HG02678 (cell line): Measurements from ENCODE around the gene RNF213.
"Not testable (repeated sequence)": the region's sequence is repeated elsewhere in the genome, so short reads cannot be mapped to it uniquely, and the experiment has no call there.

Experiments used
- ATAC-seq: cut with Tn5 transposase; IDR thresholded peaks from one replicate; pipeline ENCODE4 v1.9.1; 2021; ENCODE audit warnings: mild to moderate bottlenecking, moderate library complexity; ENCODE audit not compliant: unreplicated experiment

RNF213 gene

DNA sequence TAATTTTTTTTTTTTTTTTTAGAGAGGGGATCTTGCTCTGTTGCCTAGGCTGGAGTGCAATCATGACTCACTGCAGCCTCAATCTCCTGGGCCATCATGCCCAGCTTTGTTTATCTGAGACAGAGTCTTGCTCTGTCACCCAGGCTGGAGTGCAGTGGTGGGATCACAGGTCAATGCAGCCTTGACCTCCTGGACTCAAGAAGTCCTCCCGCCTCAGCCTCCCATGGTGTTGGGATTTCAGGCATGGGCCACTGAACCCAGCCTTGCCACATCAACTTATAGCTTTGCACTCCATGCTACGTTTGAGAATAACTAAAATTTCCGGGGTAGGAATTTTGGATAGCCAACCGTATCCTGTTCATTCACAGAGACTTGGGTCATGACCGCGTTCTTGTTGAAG is 30.6 kb downstream of the RNF213 start:
- no peak for ATAC-seq

DNA sequence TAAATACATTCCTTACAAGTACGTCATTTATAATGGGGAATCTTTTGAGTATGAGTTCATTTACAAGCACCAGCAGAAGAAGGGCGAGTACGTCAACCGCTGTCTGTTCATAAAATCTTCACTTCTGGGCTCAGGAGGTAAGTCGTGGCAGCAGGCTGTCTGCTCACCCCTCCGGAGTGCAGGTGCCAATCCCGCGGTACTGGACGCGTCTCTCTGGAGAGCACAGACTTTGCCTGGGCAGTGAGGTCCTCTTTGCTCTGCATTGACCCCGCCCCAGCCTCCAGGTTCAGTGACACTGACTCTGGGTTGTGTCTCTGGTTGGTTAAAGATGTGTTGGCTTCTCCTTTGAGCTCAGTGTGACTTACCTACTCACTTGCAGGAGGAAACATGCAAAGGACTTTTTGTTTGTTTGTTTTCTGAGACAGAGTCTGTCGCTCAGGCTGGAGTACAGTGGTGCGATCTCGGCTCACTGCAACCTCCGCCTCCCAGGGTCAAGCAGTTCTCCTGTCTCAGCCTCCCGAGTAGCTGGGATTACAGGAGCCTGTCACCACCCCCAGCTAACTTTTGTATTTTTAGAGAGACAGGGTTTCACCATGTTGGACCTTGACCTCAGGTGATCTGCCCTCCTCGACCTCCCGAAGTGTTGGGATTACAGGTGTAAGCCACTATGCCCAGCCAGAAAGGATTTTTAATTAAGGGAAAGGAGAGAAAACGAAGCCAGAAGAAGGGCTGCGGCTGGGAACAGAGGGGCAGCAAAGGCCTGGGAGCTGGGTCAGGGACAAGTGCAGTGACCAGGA is 31.2 kb downstream of the RNF213 start:
- no peak for ATAC-seq

DNA sequence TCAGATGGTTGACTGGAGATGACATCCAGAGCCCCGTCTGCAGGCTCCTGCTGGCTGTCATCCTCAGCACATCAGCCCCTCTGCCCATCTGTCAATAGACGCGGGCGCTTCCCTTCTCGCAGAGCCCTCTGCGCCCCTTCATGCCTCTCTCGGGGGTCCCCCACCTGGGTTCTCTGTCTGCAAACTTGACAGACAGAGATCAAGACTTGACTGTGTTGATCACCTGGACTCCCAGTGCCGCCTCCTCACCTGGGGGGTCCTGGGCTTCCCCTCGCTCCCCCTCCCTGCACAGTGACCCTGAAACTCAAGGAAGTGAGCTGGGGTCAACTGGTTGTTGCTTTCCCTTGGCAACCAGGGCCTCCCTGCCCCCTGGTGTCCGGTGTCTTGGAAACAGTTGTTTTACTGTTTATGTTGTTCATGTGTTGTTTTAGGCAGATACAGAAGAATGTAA is 31.9 kb downstream of the RNF213 start:
- ATAC-seq: no peak

DNA sequence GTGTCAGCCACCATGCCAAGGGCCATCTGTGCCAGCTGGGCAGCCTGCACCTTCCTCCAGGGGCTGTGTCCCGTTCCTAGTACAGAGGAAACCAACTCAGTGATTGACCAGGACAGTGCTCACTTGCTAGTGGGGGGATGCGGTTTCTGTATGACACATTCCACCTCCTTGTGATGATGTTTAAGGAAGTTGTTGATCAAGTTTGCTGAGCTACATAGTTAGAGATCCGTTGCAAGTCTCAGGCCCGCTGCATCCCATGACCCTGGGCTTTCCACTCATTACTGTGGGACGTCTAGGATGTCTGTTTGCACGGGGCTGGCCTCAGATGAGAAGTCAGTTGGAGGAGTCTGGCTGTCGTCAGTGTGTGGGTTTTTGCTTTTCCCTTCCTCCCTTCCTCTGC is 33.6 kb downstream of the RNF213 start:
- ATAC-seq: no peak

DNA sequence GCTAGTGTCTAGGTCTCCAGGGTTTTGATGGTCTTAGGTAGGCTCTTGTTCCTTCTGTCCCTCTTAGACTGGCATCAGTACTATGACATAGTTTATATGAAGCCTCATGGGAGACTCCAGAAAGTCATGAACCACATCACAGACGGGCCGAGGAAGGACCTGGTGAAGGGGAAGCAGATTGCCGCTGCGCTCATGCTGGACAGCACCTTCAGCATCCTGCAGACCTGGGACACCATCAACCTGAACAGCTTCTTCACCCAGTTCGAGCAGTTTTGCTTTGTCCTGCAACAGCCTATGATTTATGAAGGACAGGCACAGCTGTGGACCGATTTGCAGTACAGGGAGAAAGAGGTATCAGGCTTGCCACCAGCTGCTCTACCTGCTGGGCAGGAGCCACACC is 34.0 kb downstream of the RNF213 start:
- no peak for ATAC-seq

DNA sequence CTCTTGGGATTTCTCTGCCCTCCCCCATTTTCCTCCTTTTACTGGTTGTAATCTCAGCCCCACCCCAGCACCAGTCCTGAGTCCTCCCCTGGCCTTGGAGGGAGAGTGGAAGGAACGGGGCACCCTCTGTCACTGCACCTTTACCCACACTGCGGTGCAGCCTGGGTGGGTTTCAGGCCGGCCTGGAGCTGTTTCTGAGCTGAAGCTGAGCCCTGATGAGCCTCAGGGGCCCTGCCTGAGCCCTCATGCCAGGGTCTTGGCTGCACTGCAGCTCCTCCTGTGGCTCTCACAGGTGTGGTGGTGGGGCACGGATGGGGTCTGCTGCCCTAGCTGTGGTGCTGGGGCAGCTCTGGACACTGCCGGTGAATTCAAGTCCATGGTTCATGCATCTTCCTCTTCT is 34.5 kb downstream of the RNF213 start:
- no peak for ATAC-seq

DNA sequence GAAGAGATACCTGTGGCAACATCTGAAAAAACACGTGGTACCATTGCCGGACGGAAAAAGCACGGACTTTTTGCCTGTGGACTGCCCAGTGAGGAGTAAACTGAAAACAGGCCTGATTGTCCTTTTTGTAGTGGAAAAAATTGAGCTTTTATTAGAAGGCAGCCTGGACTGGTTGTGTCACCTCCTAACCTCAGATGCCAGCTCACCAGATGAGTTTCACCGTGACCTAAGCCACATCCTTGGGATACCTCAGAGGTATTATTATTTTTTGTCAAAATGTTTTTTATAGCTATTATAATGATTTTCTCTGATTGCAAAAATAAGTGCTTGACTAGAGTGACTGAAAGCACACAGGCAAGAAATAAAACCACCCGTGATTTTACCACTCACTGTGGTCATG is 34.9 kb downstream of the RNF213 start:
- ATAC-seq: no peak

DNA sequence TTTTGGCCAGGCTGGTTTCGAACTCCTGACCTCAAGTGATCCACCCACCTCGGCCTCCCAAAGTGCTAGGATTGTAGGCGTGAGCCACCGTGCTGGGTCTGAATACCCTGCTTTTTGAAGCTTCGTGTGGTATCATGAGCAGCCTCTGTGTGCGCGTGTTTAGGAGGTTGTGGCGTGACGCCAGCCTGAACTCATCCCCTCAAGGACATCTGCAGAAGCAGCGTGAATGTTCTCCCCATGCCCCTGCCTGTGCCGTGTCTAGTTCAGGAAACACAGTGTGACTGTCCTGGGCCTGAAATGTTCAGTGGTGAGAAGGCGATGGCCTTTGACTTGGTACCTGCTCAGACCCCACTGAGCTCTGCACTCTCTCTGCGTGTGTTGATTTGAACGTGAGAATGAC is 35.6 kb downstream of the RNF213 start:
- no peak for ATAC-seq

DNA sequence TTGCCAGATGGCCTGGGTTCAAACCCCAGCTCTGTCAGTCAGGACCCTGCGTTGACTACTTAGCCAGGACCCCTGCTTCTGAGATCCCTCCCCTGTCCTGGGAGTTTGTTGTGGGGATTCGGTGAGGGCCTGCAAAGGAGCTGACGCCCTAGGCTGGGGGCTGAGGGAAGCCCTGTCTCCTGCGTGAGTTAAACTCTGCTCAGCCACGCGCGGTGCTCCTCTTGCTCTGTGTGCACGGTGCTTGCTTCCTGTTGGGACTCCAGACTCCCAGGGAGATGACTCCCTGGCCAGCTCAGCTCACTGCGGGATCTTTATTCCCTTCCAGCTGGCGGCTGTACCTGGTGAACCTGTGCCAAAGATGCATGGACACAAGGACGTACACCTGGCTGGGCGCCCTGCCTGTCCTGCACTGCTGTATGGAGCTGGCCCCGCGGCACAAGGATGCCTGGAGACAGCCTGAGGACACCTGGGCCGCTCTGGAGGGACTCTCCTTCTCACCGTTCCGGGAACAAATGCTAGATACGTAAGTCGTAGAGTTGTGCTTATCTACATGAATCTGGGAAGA is 37.4 kb downstream of the RNF213 start:
- no peak for ATAC-seq

DNA sequence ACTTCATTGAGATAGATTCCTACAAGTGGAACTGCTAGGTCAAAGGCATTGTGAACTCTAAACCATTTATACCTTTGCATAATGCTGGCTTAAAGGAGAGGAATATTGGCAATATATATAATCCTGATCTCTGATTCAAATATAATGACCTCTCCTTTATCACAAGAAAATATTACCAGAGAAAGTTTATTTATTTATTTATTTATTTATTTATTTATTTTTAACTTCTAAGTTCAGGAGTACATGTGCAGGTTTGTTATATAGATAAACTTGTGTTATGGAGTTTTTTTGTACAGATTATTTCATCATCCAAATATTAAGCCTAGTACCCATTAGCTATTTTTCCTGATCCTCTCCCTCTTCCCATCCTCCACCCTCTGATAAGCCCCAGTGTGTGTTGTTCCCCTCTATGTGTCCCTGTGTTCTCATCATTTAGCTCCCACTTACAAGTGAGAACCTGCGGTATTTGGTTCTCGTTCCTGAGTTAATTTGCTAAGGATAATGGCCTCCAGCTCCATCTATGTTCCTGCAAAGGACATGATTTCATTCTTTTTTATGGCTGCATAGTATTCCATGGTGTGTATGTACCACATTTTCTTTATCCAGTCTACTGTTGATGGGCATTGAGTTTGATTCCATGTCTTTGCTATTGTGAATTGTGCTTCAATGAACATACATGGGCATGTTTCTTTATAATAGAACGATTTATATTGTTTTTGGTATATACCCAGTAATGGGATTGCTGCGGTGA is 38.9 kb downstream of the RNF213 start:
- ATAC-seq: not testable (repeated sequence)

DNA sequence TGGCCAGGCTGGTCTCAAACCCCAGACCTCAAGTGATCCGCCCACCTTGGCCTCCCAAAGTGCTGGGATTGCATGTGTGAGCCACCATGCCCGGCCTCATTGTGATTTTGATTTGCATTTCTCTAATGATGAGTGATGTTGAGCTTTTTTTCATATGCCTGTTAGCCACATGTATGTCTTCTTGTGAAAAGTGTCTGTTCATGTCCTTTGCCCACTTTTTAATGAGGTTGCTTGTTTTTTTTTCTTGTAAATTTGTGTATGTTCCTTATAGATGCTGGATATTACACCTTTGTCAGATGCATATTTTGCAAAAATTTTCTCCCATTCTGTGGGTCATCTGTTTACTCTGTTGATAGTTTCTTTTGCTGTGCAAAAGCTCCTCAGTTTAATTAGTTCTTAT is 40.1 kb downstream of the RNF213 start:
- not testable (repeated sequence) for ATAC-seq

DNA sequence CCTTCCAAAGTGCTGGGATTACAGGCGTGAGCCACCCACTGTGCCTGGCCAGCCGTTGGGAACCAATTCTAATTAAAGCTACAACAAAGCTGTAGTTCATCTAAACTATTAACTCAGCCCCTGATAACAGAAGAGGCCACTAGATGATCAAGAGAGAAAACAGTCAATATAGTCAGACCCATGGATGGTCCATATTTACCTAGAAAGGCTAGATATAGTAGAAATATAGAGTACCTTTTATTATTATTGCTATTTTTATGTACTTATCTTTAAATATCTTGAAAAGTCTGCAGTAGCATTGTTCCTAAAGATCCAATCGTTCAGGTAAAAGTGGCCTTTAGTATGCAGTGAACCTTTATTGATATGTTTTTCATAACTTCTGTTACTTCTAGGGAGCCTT is 43.2 kb downstream of the RNF213 start:
- ATAC-seq: no peak

DNA sequence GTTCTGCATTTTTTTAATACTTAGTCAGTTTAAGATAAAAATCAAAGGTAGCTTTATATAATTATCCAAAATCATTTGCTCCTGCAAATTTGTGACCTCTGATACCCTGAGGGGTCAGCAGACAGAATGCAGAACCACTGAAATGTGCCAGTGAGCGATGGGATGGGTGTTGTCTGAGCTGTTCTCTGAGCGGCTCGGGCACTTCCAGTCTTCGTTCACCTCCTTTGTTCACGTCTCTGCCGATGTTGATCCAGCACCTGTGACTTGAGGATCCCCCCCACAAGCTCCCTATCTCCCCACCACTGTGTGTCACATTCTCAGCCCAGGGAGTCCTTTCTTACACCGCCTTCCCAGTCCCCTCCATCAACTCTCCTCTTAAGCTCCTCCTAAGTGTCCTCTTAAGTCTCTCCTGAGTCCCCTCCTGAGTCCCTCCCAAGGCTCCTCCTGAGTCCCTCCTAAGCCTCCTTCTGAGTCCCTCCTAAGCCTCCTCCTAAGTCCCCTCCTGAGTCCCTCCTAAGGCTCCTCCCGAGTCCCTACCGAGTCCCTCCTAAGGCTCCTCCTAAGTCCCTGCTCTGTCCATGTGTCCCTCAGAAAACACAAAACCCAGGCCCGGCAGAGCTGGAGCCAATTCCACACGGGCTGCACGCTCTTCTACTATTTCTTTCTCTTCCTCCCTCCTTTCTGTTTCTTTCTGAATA is 47.5 kb downstream of the RNF213 start:
- ATAC-seq: no peak

DNA sequence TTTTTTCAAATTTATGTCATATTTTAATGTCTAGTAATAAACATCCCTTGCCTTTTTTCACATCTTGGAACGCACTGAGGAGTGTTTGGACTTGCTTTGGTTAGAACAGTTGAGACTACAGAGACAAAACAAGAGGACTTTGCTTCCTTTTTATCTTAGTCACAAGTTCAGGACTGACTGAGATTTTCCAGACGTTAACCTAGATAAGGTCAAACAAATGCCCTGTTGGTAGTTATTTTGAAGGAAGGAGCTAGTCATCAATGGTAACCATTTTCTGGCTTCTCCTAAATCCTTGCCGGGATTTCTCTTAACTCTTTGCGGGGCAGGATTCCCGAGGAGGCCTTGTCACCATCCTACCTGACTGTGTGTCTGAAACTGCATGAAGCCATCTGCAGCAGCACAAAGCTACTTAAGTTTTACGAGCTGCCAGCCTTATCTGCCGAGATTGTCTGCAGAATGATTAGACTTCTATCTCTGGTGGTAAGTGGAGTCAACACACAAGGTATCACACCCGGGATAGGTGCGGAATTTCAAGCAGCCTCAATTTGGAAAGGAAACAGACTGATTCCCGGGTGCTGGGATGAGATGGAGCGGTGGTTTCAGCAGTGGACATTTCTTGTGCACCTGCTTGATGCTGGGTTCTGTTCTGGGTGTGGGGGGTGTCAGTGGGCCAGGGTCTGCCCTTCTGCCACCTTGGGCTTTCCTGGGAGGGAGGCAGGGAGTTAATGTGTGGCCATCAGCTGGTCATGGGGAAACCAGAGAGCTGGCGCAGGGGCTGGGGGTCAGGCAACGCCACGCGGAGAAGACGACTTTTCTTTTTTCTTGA is 48.3 kb downstream of the RNF213 start:
- no peak for ATAC-seq

DNA sequence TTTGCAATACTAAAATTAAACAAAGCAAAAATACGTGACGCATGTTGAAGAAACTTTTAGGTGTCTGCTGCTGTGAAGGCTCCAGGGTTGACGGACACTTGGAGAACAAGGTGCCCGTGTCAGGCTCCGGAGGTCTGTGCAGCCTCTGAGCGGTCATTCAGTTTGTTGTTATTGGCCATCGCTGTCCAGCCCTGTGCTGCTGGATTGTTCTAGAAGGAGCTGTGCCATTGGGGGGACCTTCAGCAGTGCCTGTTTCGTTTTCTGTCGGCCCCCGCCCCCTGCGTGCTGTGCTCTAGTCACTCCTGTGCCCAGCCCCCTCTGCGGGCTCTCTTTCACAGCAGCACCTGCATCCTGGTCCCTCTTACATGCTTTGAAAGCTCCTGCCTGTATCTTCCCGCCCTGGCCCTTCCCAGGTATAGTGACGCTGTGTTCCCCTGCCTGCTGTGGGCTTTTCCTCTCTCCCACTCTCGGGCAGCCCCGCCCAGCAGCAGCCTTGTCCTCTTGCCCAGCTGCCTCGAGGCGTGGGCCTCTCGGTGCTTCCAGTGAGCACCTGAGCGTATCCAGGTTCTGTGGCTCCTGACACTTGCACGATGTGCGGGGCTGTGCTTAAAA is 50.7 kb downstream of the RNF213 start:
- ATAC-seq: no peak

DNA sequence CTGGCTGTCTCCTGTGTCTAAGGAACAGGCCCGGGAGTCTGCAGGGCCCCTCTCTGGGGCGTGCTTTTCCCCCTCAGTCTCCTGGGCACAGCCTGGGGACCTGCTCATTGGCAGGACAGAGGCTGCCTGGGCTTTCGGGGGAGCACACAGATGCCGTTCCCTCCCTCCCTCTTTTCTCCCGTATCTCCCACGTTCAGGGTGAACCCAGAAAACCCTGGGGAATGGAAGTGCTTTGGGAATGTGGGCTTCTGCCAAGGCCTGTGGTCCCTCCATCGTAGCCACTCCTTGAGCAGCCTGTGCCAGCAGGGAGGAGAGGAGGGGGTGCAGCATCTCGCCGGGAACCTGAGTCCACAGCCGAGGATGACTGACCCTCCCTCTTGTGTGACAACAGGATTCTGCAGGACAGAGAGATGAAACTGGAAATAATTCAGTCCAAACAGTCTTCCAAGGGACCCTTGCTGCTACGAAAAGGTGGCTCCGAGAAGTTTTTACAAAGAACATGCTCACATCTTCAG is 52.0 kb downstream of the RNF213 start:
- ATAC-seq: no peak

DNA sequence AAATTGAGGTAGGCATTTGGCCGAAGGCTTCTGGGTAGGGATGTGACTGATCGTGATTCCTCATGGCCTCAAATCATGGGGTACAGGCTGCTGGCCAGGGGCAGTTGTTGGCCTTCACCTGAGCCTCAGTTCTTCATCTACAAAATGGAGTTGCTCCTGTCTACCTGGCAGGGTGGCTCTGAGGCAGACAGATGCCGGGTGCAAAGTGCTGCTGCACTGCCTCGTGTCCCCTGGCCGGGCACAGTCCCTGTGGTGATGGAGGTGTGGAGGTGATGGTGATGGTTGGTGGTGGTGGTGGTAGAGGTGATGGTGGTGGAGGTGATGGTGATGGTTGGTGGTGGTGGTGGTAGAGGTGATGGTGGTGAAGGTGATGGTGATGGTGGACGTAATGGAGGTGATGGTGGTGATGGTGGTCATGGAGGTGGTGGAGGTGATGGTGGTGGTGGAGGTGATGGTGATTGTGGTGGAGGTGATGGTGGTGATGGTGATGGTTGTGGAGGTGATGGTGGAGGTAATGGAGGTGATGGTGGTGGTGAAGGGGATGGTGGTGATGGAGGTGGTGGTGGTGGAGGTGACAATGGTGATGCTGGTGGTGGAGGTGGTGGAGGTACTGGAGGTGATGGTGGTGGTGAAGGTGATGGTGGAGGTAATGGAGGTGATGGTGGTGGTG is 52.6 kb downstream of the RNF213 start:
- no peak for ATAC-seq

DNA sequence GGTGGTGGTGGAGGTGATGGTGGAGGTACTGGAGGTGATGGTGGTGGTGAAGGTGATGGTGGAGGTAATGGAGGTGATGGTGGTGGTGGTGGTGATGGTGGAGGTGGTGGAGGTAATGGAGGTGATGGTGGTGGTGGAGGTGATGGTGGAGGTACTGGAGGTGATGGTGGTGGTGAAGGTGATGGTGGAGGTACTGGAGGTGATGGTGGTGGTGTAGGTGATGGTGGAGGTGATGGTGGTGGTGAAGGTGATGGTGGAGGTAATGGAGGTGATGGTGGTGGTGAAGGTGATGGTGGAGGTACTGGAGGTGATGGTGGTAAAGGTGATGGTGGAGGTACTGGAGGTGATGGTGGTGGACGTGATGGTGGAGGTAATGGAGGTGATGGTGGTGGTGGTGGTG is 53.3 kb downstream of the RNF213 start:
- not testable (repeated sequence) for ATAC-seq

DNA sequence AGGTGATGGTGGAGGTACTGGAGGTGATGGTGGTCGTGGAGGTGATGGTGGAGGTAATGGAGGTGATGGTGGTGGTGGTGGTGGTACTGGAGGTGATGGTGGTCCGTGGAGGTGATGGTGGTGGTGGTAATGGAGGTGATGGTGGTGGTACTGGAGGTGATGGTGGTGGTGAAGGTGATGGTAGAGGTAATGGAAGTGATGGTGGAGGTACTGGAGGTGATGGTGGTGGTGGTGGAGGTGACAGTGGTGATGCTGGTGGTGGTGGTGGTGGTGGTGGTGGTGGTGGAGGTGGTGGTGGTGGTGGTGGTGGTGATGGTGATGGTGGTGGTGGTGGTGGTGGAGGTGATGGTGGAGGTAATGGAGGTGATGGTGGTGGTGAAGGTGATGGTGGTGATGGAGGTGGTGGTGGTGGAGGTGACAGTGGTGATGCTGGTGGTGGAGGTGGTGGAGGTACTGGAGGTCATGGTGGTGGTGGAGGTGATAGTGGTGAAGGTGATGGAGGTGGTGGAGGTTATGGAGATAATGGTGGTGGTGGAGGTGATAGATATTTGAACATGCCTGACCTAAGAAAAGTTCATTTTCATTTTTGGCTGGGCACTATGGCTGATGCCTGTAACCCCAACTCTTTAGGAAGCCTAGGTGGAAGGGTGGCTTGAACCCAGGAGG is 55.0 kb downstream of the RNF213 start:
- no peak for ATAC-seq
